Measurements from ENCODE around the gene HAGH.
A peak's percentile ranks its signal among the peaks of the same experiment; 100 is the strongest.

Gene HAGH

GRCh38 chr16:1788708-1789100, 37.9 kb downstream of the HAGH start:
- Mint-ChIP-seq H3K4me3 (peak overlapping the region in 2 of 3 experiments; percentile 41 to 57), H3K27ac (no peak overlapping the region), H3K27me3 (ENCODE audit: low read depth) (no peaks in the 10 kb centered on the region), H3K9me3 (no peaks in the 10 kb centered on the region), H3K36me3 (ENCODE audit: low read depth) (peaks cover 5% of the 10 kb centered on the region), H3K4me1 (no peaks in the 10 kb centered on the region)
- TF ChIP-seq, protein P1, sequence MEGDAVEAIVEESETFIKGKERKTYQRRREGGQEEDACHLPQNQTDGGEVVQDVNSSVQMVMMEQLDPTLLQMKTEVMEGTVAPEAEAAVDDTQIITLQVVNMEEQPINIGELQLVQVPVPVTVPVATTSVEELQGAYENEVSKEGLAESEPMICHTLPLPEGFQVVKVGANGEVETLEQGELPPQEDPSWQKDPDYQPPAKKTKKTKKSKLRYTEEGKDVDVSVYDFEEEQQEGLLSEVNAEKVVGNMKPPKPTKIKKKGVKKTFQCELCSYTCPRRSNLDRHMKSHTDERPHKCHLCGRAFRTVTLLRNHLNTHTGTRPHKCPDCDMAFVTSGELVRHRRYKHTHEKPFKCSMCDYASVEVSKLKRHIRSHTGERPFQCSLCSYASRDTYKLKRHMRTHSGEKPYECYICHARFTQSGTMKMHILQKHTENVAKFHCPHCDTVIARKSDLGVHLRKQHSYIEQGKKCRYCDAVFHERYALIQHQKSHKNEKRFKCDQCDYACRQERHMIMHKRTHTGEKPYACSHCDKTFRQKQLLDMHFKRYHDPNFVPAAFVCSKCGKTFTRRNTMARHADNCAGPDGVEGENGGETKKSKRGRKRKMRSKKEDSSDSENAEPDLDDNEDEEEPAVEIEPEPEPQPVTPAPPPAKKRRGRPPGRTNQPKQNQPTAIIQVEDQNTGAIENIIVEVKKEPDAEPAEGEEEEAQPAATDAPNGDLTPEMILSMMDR (IDR thresholded peaks at IDR 0.05; ENCODE audit: unreplicated experiment in 3 of 3) = no peak

GRCh38 chr16:1788095-1788707, 38.4 kb downstream of the HAGH start:
- Mint-ChIP-seq H3K27ac (no peak overlapping the region), H3K27me3 (ENCODE audit: low read depth) (no peaks in the 10 kb centered on the region), H3K9me3 (no peaks in the 10 kb centered on the region), H3K4me1 (peaks cover 3% of the 10 kb centered on the region), H3K4me3 (no peak overlapping the region), H3K36me3 (ENCODE audit: low read depth) (peaks cover 5% of the 10 kb centered on the region)
- TF ChIP-seq, protein P1 (IDR thresholded peaks at IDR 0.05; ENCODE audit: unreplicated experiment in 3 of 3) = no peak

DNA sequence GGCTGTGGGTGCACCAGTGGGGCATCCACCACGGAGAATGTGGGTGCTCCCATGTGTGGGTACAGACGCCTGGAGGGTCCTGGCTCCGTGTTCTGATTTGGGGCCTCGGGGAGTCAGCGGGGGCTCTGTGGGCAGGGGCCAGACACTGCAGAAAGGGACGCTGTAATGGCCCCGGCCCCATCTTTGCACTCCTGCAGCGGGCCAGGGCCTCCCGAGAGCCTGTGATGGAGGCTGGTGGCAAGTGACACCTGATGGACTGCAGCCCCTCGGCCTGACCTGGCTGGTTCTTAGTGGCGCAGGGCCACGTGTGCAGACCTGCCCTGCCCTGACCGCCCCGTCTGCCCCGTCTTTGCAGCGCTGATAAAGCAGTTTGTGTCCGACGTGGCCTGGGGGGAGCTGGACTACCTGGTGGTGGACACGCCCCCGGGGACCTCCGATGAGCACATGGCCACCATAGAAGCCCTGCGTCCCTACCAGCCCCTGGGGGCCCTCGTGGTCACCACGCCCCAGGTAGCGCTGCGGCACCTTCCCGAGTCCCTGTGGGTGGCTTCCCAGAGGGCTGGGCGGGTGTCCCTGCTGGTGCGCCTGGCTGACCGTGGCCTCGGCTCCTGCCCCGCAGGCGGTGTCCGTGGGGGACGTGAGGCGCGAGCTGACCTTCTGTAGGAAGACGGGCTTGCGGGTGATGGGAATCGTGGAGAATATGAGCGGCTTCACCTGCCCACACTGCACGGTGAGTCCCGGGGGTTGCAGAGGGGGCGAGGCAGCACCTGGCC, 39.1 kb downstream of the HAGH start:
- Mint-ChIP-seq H3K36me3 (ENCODE audit: low read depth) (peaks cover 5% of the 10 kb centered on the region), H3K27ac (no peak overlapping the region), H3K4me1 (peaks cover 5% of the 10 kb centered on the region), H3K4me3 (no peak overlapping the region), H3K27me3 (ENCODE audit: low read depth) (no peaks in the 10 kb centered on the region), H3K9me3 (no peaks in the 10 kb centered on the region)
- TF ChIP-seq, protein P1 (IDR thresholded peaks at IDR 0.05; ENCODE audit: unreplicated experiment in 3 of 3) = no peak

DNA sequence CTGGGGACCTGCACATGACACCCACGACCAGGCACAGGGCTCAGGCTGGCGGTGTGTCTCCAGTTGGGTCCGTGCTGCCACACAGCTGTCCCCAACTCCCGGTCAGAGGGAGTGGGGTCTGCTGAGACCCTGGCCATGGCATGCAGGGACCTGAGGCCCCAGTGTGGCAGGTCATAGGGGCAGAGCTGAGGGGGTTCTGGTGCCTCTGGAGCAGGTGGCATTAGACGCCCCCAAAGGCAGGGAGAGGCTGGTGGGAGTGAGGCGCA, 39.6 kb downstream of the HAGH start:
- peaks cover 5% of the 10 kb centered on the region for H3K4me1 Mint-ChIP-seq
- H3K9me3 Mint-ChIP-seq = no peaks in the 10 kb centered on the region
- TF ChIP-seq, protein P1 (IDR thresholded peaks at IDR 0.05; ENCODE audit: unreplicated experiment in 3 of 3) = no peak
- H3K4me3 Mint-ChIP-seq = no peak overlapping the region
- no peaks in the 10 kb centered on the region for H3K27me3 Mint-ChIP-seq (ENCODE audit: low read depth)
- peaks cover 5% of the 10 kb centered on the region for H3K36me3 Mint-ChIP-seq (ENCODE audit: low read depth)
- H3K27ac Mint-ChIP-seq = no peak overlapping the region

DNA sequence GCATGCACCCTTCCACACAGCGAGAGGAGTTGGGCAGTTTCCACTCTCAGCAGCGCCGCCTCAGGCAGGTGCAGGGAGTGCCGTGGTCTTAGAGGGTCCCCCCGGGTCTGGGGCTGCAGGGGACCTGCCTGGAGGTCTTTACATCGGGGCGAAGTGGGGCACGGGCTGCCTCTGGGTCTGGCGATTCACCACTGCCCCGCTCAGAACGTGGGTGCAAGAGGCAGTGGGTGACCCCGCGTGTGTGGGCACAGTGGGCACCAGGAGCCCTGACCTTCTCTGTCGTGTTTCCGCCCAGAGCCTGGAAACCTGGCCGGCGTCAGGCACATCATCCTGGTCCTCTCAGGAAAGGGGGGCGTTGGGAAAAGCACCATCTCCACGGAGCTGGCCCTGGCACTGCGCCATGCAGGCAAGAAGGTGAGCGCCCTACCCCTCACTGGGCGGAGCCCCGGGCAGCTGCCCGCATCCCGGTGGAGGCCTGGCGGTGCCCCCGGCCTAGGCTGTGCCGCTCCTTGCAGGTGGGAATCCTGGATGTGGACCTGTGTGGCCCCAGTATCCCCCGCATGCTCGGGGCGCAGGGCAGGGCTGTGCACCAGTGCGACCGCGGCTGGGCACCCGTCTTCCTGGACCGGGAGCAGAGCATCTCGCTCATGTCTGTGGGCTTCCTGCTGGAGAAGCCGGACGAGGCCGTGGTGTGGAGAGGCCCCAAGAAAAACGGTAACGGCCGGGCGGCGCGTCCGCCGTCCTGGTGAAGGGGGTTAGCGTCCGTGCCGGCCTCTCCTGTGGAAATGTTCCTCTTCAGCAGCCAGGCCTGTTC, 40.2 kb downstream of the HAGH start:
- H3K27ac Mint-ChIP-seq = no peak overlapping the region
- H3K9me3 Mint-ChIP-seq = no peaks in the 10 kb centered on the region
- no peaks in the 10 kb centered on the region for H3K27me3 Mint-ChIP-seq (ENCODE audit: low read depth)
- H3K4me1 Mint-ChIP-seq = peaks cover 5% of the 10 kb centered on the region
- H3K4me3 Mint-ChIP-seq = no peak overlapping the region
- H3K36me3 Mint-ChIP-seq (ENCODE audit: low read depth) = peaks cover 5% of the 10 kb centered on the region
- TF ChIP-seq, protein P1 (IDR thresholded peaks at IDR 0.05; ENCODE audit: unreplicated experiment in 3 of 3) = no peak
